22Rv1 (cell line): ENCODE data around the gene LPIN1.

Source experiments
- CTCF ChIP-seq: fragments of 450-650 bp; IDR thresholded peaks from 2 replicates; pipeline ENCODE4 v1.5.1; 2017; ENCODE audit warnings: mild to moderate bottlenecking
- ZFX ChIP-seq: fragments of 450-650 bp; IDR thresholded peaks from 2 replicates; pipeline ENCODE4 v1.6.1; 2017; ENCODE audit warnings: antibody characterized with exemption, borderline replicate concordance

GRCh38 chr2:11718606-11719005 lies 27.8 kb upstream of the LPIN1 start:
- TF ChIP-seq CTCF (no peak), ZFX (no peak)
